ENCODE results near the gene ANO5. TPM values are rescaled to one million over a fixed set of nuclear protein-coding genes. Genes with fewer than 3 reads are reported as not detected.

The ANO5 gene
- total RNA-seq, 1 experiment from 2014 or later, result not detected

DNA sequence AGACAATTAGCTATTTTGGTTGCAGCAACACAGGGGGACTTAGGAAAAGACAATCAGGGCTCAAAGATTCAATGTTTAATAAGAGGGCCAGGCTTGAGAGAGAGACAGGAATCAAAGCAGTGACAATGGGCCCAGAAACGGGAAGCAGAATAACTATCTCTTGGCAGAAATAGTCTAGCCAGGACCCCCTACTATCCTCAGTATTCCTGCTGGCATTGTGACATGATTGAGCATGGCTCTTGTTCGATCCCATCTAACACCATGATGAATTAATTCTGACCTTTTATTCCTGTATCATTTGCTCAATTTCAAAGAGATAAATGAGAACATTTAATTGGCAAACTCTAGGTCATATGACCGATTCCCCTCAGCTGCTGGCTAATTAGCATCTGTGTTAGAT, 12.8 kb upstream of the ANO5 start:
- DNase-seq, result no peak
- intact Hi-C loops (cut with micrococcal nuclease; ENCODE audit: unreplicated experiment), result no loop called here
- Histone ChIP-seq H3K4me3 (ENCODE audit: low read depth, low read length) (no peak overlapping the region), H3K27me3 (replicated peaks; ENCODE audit: control insufficient read depth, insufficient read depth, low read length) (no peaks in the 10 kb centered on the region), H3K4me1 (no peaks in the 10 kb centered on the region), H3K9me3 (no peaks in the 10 kb centered on the region), H3K36me3 (ENCODE audit: control insufficient read depth, insufficient read depth, low read length) (no peaks in the 10 kb centered on the region)
- ChIA-PET POLR2A (no interaction called here), CTCF (no interaction called here)
- Mint-ChIP-seq H3K9me3 (ENCODE audit: unreplicated experiment) (no peaks in the 10 kb centered on the region), H3K4me3 (ENCODE audit: unreplicated experiment) (no peak overlapping the region), H3K36me3 (ENCODE audit: insufficient read depth, unreplicated experiment) (no peaks in the 10 kb centered on the region), H3K27me3 (ENCODE audit: insufficient read depth, unreplicated experiment) (peaks cover 3% of the 10 kb centered on the region), H3K4me1 (ENCODE audit: low read depth, unreplicated experiment) (no peaks in the 10 kb centered on the region), H3K27ac (ENCODE audit: unreplicated experiment) (no peak overlapping the region)
- no TSS peak for BruUV-seq (replicated peaks)
- TF ChIP-seq, protein P1, sequence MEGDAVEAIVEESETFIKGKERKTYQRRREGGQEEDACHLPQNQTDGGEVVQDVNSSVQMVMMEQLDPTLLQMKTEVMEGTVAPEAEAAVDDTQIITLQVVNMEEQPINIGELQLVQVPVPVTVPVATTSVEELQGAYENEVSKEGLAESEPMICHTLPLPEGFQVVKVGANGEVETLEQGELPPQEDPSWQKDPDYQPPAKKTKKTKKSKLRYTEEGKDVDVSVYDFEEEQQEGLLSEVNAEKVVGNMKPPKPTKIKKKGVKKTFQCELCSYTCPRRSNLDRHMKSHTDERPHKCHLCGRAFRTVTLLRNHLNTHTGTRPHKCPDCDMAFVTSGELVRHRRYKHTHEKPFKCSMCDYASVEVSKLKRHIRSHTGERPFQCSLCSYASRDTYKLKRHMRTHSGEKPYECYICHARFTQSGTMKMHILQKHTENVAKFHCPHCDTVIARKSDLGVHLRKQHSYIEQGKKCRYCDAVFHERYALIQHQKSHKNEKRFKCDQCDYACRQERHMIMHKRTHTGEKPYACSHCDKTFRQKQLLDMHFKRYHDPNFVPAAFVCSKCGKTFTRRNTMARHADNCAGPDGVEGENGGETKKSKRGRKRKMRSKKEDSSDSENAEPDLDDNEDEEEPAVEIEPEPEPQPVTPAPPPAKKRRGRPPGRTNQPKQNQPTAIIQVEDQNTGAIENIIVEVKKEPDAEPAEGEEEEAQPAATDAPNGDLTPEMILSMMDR (IDR thresholded peaks at IDR 0.05; ENCODE audit: insufficient read depth in 1 of 2, low read depth in 1 of 2, low read length in 1 of 2, severe bottlenecking in 1 of 2, unreplicated experiment in 1 of 2), result no peak

DNA sequence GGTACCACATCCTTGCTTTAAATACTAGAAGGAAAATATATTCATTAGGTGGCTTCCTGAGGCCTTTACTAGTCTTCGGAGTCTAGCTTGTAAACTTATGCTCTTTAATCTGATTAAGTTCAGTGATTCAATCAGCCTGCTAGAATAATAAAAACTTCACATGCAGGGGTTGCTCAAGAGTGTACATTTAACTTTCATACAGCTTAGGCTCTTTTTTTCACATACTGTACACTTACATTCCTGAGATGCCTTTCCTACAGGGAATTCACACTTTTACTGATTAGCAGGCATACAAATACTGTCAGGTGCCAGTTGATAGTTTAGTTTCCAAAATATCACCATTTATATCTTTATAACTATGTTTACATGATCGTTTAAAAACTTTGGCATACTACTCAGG, 3.2 kb upstream of the ANO5 start:
- no peaks in the 10 kb centered on the region for H3K9me3 Mint-ChIP-seq (ENCODE audit: unreplicated experiment)
- H3K27me3 Mint-ChIP-seq (ENCODE audit: insufficient read depth, unreplicated experiment), result peaks cover 6% of the 10 kb centered on the region
- Histone ChIP-seq H3K27me3 (replicated peaks; ENCODE audit: control insufficient read depth, insufficient read depth, low read length) (no peaks in the 10 kb centered on the region), H3K4me1 (0 out of 2 replicates have a peak, but pooled peaks cover 6% of the 10 kb centered on the region), H3K4me3 (ENCODE audit: low read depth, low read length) (no peak overlapping the region), H3K36me3 (ENCODE audit: control insufficient read depth, insufficient read depth, low read length) (no peaks in the 10 kb centered on the region), H3K9me3 (no peaks in the 10 kb centered on the region)
- no peak overlapping the region for H3K27ac Mint-ChIP-seq (ENCODE audit: unreplicated experiment)
- POLR2A ChIA-PET, result no interaction called here
- DNase-seq, result no peak
- intact Hi-C loops (cut with micrococcal nuclease; ENCODE audit: unreplicated experiment), result no loop called here
- H3K4me1 Mint-ChIP-seq (ENCODE audit: low read depth, unreplicated experiment), result no peaks in the 10 kb centered on the region
- no peaks in the 10 kb centered on the region for H3K36me3 Mint-ChIP-seq (ENCODE audit: insufficient read depth, unreplicated experiment)
- CTCF ChIA-PET, result no interaction called here
- BruUV-seq (replicated peaks), result no TSS peak
- TF ChIP-seq, protein P1 (IDR thresholded peaks at IDR 0.05; ENCODE audit: insufficient read depth in 1 of 2, low read depth in 1 of 2, low read length in 1 of 2, severe bottlenecking in 1 of 2, unreplicated experiment in 1 of 2), result no peak
- no peak overlapping the region for H3K4me3 Mint-ChIP-seq (ENCODE audit: unreplicated experiment)

DNA sequence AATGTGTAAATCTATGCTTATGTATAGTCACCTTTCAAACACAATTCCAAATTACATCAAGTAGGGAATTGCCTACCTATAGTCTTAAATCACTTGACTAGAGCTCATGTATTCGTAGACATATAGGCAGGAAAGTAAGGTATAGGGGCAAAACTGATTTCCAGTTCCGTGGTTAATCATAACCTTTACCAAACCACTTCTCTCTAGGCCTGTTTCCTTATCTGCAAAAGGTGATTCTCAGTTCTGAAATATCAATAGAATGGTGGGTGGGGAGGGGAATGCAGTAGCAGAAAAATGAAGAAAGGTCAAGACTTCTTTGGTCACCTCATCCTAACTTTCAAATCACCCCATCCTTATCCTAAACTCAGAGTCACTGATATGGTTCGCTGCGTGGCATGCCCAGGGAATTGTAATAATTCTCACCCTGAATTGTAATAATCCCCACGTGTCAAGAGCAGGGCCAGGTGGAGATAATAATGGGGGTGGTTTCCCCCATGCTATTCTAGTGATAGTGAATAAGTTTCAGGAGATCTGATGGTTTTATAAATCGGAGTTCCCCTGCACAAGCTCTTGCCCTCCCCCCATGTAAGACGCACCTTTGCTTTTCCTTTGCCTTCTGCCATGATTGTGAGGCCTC, 1.9 kb upstream of the ANO5 start:
- CTCF ChIA-PET, result no interaction called here

More for the DNA sequence above, 1.9 kb upstream of the ANO5 start:
- no TSS peak for BruUV-seq (replicated peaks)
- Mint-ChIP-seq H3K27me3 (ENCODE audit: insufficient read depth, unreplicated experiment) (peaks cover 4% of the 10 kb centered on the region), H3K36me3 (ENCODE audit: insufficient read depth, unreplicated experiment) (no peaks in the 10 kb centered on the region), H3K4me1 (ENCODE audit: low read depth, unreplicated experiment) (no peaks in the 10 kb centered on the region), H3K9me3 (ENCODE audit: unreplicated experiment) (no peaks in the 10 kb centered on the region), H3K27ac (ENCODE audit: unreplicated experiment) (no peak overlapping the region), H3K4me3 (ENCODE audit: unreplicated experiment) (no peak overlapping the region)
- TF ChIP-seq, protein P1 (IDR thresholded peaks at IDR 0.05; ENCODE audit: insufficient read depth in 1 of 2, low read depth in 1 of 2, low read length in 1 of 2, severe bottlenecking in 1 of 2, unreplicated experiment in 1 of 2), result no peak
- Histone ChIP-seq H3K4me3 (ENCODE audit: low read depth, low read length) (no peak overlapping the region), H3K27me3 (replicated peaks; ENCODE audit: control insufficient read depth, insufficient read depth, low read length) (no peaks in the 10 kb centered on the region), H3K9me3 (no peaks in the 10 kb centered on the region), H3K4me1 (0 out of 2 replicates have a peak, but pooled peaks cover 6% of the 10 kb centered on the region), H3K36me3 (ENCODE audit: control insufficient read depth, insufficient read depth, low read length) (no peaks in the 10 kb centered on the region)
- DNase-seq, result no peak
- intact Hi-C loops (cut with micrococcal nuclease; ENCODE audit: unreplicated experiment), result no loop called here
- POLR2A ChIA-PET, result no interaction called here
